ENCODE results near the gene POLD2. TPM values are rescaled to one million over a fixed set of nuclear protein-coding genes. Genes with fewer than 3 reads are reported as not detected.

The POLD2 gene
- total RNA-seq, 4 donors from 2014 or later: 58.7 to 80.5 (median 66.1) TPM

DNA sequence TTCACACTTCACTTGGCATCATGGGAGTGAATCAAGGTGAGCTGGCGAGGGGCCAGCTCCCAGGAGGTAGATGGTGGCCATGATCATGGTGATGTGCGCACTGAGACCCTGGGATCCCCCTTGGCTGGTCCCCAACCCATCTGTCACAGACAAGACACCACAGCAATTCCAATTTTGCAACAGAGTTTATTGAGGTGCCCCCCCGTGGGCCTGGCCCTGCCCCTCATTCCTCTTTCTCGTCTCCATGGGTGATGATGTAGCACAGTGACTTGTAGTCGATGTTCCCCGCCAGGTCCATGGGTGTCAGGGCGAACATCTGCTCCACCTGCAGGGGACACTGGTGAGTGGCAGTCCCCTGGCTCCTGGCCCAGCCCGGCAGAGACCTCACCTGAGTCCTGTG is 15.3 kb upstream of the POLD2 start:
- peaks cover 2% of the 10 kb centered on the region for H3K27me3 ChIP-seq
- H3K9me3 ChIP-seq: no peaks in the 10 kb centered on the region
- TF ChIP-seq POLR2AphosphoS5 (IDR thresholded peaks at IDR 0.05): no peak
- TF ChIP-seq EP300 (IDR thresholded peaks at IDR 0.05): no peak
- TF ChIP-seq, protein P1, sequence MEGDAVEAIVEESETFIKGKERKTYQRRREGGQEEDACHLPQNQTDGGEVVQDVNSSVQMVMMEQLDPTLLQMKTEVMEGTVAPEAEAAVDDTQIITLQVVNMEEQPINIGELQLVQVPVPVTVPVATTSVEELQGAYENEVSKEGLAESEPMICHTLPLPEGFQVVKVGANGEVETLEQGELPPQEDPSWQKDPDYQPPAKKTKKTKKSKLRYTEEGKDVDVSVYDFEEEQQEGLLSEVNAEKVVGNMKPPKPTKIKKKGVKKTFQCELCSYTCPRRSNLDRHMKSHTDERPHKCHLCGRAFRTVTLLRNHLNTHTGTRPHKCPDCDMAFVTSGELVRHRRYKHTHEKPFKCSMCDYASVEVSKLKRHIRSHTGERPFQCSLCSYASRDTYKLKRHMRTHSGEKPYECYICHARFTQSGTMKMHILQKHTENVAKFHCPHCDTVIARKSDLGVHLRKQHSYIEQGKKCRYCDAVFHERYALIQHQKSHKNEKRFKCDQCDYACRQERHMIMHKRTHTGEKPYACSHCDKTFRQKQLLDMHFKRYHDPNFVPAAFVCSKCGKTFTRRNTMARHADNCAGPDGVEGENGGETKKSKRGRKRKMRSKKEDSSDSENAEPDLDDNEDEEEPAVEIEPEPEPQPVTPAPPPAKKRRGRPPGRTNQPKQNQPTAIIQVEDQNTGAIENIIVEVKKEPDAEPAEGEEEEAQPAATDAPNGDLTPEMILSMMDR (IDR thresholded peaks at IDR 0.05): no peak
- H3K36me3 ChIP-seq: no peaks in the 10 kb centered on the region
- 79% methylated on average over 6 of the region's 8 CpGs for WGBS
- no peak overlapping the region for H3K4me3 ChIP-seq
- H3K4me1 ChIP-seq: no peaks in the 10 kb centered on the region
- no peak overlapping the region for H3K27ac ChIP-seq
- no peak for DNase-seq (ENCODE audit: low spot score in 2 of 2)

DNA sequence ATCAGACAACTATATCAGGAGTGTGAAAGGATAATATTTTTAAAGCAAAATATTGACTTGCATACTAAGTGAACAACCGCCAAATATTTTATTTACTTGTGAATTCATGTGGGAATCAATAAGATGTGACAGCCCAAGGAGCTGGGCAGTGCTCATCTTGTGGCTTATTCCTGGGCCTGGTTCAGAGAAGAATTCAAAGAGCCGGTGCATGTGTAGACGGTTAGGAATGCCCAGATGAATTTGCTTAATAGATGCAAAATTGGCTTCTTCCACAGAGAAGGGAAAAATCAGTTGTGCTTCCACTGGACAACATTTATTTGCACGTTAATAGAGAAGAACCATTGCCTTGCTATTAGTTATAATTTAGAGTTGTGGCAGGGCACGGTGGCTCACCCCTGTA is 13.4 kb upstream of the POLD2 start:
- Histone ChIP-seq H3K36me3 (no peaks in the 10 kb centered on the region), H3K27ac (no peak overlapping the region), H3K27me3 (peaks cover 2% of the 10 kb centered on the region), H3K9me3 (no peaks in the 10 kb centered on the region), H3K4me3 (no peak overlapping the region), H3K4me1 (no peaks in the 10 kb centered on the region)
- TF ChIP-seq, protein P1 (IDR thresholded peaks at IDR 0.05): no peak
- TF ChIP-seq EP300 (IDR thresholded peaks at IDR 0.05): no peak
- TF ChIP-seq POLR2A (IDR thresholded peaks at IDR 0.05): no peak
- no peak for TF ChIP-seq POLR2AphosphoS5 (IDR thresholded peaks at IDR 0.05)
- 78% methylated on average over 5 of the region's 5 CpGs for WGBS
- no peak for DNase-seq (ENCODE audit: low spot score in 2 of 2)

DNA sequence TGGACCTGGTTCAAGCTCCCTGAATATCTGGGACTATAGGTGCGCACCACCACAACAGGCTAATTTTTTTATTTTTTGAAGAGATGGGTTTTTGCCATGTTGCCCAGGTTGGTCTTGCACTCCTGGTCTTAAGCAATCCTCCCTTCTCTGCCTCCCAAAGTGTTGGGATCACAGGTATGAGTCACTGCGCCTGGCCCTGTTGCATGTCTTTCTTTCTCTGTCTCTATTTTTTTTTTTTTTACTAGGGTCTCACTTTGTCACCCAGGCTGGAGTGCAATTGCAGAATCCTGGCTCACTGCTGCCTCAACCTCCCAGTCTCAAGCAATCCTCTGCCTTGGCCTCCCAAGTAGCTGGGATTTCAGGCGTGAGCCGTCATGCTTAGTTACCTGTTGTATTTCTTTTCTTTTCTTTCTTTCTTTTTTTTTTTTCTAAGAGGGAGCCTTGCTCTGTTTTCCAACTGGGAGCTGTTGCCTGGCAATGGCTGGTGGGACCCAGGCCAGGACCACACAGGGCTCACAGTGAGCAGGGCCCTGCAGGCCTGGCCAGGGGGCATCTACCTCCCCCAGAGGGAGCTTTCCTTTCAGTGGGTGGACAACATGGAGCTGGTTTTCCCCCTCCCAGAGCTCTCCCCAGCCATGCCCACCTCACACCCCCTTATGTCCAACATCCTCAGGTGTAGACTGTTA is 11.7 kb upstream of the POLD2 start:
- no peak for DNase-seq (ENCODE audit: low spot score in 2 of 2)

DNA sequence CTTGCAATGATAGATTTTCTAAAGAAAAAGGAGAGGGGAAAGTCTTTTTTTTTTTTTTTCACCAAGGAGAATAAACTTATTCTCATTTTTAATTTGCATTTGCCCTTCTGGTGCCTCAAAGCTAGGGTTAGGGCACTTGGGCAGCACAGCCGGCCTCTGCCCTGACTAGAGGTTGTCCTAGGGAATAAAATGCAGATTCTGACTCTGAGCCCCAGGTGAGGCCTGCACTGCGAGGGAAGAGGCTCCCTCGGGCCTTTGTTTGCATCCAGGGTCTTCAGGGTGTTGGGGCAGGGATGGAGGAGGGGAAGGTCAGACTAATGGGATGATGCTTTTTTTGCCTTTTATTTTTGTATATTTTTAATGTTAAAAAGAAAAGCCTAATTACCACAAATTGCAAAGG is 9.9 kb upstream of the POLD2 start:
- Histone ChIP-seq H3K4me3 (no peak overlapping the region), H3K4me1 (no peaks in the 10 kb centered on the region), H3K27ac (no peak overlapping the region), H3K36me3 (no peaks in the 10 kb centered on the region), H3K27me3 (no peaks in the 10 kb centered on the region), H3K9me3 (no peaks in the 10 kb centered on the region)
- 59% methylated on average over 3 of the region's 3 CpGs for WGBS
- TF ChIP-seq POLR2AphosphoS5 (IDR thresholded peaks at IDR 0.05): no peak
- TF ChIP-seq POLR2A (IDR thresholded peaks at IDR 0.05): no peak
- TF ChIP-seq, protein P1 (IDR thresholded peaks at IDR 0.05): no peak
- TF ChIP-seq EP300 (IDR thresholded peaks at IDR 0.05): no peak
- DNase-seq (ENCODE audit: low spot score in 2 of 2): no peak

More for the DNA sequence above, 11.7 kb upstream of the POLD2 start:
- 95% methylated on average over 4 of the region's 4 CpGs for WGBS
- Histone ChIP-seq H3K4me3 (no peak overlapping the region), H3K36me3 (no peaks in the 10 kb centered on the region), H3K27me3 (no peaks in the 10 kb centered on the region), H3K27ac (no peak overlapping the region), H3K4me1 (no peaks in the 10 kb centered on the region), H3K9me3 (no peaks in the 10 kb centered on the region)
- no peak for TF ChIP-seq POLR2A (IDR thresholded peaks at IDR 0.05)
- no peak for TF ChIP-seq EP300 (IDR thresholded peaks at IDR 0.05)
- TF ChIP-seq, protein P1 (IDR thresholded peaks at IDR 0.05): no peak
- TF ChIP-seq POLR2AphosphoS5 (IDR thresholded peaks at IDR 0.05): no peak

DNA sequence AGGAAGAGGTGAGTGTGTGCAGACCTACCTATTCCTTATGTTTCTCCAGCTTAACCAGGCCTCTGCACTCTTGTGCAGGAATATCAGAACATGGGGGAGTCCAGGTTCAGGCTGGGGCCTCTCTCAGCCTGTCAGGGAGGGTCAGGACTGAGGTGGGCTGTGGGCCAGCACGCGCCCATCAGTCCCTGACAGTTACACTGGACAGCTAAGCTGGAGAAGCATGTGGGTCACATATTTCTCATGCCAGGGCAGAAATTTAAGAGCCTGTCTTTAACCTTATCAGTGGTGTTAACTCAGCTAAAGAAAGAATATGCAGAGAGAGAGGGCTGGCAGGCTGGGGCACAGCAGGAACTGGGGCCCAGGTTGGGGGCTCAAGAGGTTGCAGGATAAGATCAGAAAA is 8.7 kb upstream of the POLD2 start:
- H3K36me3 ChIP-seq: no peaks in the 10 kb centered on the region
- no peaks in the 10 kb centered on the region for H3K4me1 ChIP-seq
- TF ChIP-seq POLR2A (IDR thresholded peaks at IDR 0.05) (no peak), EP300 (IDR thresholded peaks at IDR 0.05) (no peak), POLR2AphosphoS5 (IDR thresholded peaks at IDR 0.05) (no peak)
- TF ChIP-seq, protein P1 (IDR thresholded peaks at IDR 0.05): no peak
- 87% methylated on average over 2 of the region's 2 CpGs for WGBS
- H3K9me3 ChIP-seq: no peaks in the 10 kb centered on the region
- H3K27me3 ChIP-seq: no peaks in the 10 kb centered on the region
- no peak for DNase-seq (ENCODE audit: low spot score in 2 of 2)
- no peak overlapping the region for H3K4me3 ChIP-seq
- no peak overlapping the region for H3K27ac ChIP-seq

Data from suprapubic skin (tissue), 4 donors.